HG03095 (cell line): ENCODE measurements around the gene RRAGB.
A peak's percentile ranks its signal among the peaks of the same experiment; 100 is the strongest.
"Not testable (repeated sequence)": the region's sequence is repeated elsewhere in the genome, so short reads cannot be mapped to it uniquely, and the experiment has no call there.

Experiments
- ATAC-seq: cut with Tn5 transposase; IDR thresholded peaks from one replicate; pipeline ENCODE4 v1.9.1; 2021; ENCODE audit warnings: moderate library complexity; ENCODE audit not compliant: unreplicated experiment

The RRAGB gene

DNA sequence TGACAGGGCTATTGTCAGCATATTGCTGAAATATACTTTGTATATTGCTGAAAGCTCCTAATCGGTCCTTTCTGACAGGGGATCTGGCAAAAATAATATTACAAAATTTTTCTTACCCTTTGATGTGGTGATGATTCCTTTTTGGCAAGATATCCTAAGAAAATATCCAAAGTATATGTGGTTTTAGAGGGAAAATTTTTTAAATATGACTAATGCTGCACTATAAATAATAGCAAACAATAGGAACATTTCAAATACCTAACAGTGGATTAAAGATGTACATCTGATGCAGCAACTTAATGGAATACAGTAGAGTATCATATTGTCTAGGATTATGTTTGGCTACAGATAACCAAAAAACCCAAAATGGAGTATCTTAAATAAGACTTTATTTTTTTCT is 49.6 kb downstream of the RRAGB start:
- no peak for ATAC-seq

- ATAC-seq: not testable (repeated sequence)
Observed at GRCh38 chrX:55774419-55774818, 56.9 kb downstream of the RRAGB start.

DNA sequence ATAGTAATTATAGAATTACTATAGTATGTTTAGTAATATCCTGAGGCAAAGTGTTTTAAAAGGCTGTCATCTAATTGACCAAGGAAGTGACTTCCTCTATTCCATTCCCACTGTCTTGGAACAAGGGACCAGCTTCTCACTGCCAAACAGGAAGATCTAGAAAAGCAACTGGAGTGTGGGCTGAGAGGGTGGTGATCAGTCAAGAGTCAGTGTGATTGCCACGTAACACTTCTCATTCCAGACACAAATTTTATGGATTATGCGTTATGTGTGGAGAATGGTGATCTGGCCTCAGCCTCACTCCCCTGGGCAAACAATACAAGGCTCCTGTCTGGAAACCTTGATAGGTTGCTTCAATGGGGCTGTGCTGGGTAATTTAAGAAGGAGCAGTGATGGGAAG is 60.0 kb downstream of the RRAGB start:
- no peak for ATAC-seq

DNA sequence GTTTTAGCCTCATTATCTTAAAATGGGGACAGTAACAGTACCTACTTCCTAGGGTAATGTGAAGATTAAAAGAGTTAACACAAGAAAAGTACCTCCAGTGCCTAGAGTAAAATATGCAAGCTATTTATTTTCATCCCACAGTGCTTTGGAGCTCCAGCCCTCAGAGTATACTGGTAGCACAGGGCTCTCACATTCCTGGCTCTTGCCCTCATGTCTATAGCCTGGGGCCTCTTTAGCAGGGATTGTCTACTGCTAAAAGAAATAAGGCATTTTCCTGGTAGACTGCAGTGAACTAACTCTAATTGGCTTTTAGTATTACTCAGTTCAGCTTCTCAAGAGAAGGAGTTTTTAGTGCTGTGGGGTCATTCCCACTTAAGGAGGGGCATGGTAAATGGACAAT is 60.8 kb downstream of the RRAGB start:
- no peak for ATAC-seq

- no peak for ATAC-seq
Observed at GRCh38 chrX:55783723-55784122, 66.2 kb downstream of the RRAGB start.

GRCh38 chrX:55787063-55787462 is 69.5 kb downstream of the RRAGB start:
- ATAC-seq: no peak

- no peak for ATAC-seq
Observed at GRCh38 chrX:55787727-55788126, 70.2 kb downstream of the RRAGB start.

DNA sequence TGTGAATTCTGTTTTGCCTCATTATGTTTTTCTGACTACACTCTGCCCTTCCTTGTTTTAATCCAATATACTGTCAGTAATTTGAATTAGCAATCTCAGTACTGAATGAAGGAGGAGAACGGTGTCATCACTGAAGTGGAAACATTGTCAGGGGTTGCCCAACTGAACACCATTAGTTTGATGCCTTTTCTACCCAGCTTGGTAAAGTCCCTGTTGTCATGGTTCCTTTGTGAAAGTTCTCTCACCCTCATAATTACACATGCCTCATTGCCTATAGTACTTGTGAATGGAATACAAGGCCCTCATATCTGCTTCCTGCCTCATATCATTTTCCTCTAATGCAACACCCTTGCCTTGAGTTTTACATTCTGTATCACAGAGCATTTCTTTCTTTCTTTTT is 76.9 kb downstream of the RRAGB start:
- peak; percentile 92 for ATAC-seq

DNA sequence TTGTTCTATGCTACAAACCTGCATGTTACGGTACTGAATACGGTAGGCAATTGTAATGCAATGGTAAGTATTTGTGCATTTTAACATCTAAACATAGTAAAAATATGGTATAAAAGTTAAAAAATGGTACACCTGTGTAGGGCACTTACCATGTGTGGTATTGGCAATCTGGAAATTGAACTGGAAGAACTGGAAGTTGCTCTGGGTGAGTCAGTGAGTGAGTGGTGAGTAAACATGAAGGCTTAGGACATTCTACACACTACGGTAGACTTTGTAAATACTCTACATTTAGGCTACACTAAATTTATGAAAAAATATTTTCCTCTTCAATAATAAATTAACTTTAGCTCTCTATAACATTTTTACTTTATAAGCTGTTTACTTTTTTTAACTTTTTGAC is 78.9 kb downstream of the RRAGB start:
- no peak for ATAC-seq

DNA sequence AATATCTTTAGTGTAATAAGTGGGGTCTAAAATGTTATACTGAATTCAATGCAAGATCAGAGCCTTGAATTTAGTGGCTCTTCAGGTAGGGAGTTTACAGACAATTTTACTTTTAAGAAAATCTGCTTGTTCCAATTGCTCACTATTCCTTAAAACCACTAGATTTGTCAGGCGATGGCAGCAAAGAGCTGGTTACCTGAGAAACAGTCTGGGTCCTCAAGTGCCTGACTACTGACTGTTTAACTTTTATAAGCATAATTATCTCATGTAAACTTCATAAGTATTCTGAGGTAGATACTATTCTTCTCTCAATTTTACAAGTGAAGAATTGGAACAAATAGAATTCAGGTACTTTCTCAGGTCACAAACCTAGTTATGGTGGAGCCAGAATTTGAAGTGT is 84.3 kb downstream of the RRAGB start:
- no peak for ATAC-seq
